ENCODE data around the gene HOXB4.

GRCh38 chr17:48620461-48621139, 42.5 kb upstream of the HOXB4 start:
- TF ChIP-seq CTCF (conservative IDR thresholded peaks at IDR 0.05; ENCODE audit: low read length): no peak
- no peak for TF ChIP-seq EZH2phosphoT487 (IDR thresholded peaks at IDR 0.05; ENCODE audit: borderline replicate concordance, low read depth, low read length)

Data from OCI-LY7 (cell line).